ENCODE data around the gene KCTD10. TPM values are rescaled to one million over a fixed set of nuclear protein-coding genes. Genes with fewer than 3 reads are reported as not detected.

KCTD10 gene
- total and polyA plus RNA-seq, 9 of the 15 experiments (the other 6 are each of a cell fraction or from before 2014, with no cell fraction given) = 1.9 to 37.5 (median 15.7) TPM

DNA sequence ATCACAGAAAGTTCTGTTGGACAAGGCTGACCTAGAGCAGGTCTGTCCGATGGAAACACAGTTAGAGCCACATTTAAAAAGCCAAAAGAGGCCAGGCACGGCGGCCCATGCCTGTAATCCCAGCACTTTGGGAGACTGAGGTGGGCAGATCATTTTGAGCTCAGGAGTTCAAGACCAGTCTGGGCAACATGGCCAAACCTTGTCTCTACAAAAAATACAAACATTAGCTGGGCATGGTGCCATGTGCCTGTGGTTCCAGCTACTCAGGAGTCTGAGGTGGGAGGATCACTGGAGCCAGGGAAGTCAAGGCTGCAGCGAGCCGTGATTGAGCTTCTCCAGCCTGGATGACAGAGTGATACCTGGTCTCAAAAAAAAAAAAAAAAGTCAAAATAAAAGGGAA lies 15.3 kb upstream of the KCTD10 start:
- 85% methylated on average over 4 of the region's 5 CpGs for WGBS (ENCODE audit: insufficient coverage, low coverage, missing lambda C conversion rate)
- H2AFZ ChIP-seq (ENCODE audit: low read depth, low read length) = no peak overlapping the region
- H3K9me1 ChIP-seq (ENCODE audit: control insufficient read depth, insufficient read depth, low read length) = no peaks in the 10 kb centered on the region
- intact Hi-C loops (cut with micrococcal nuclease) = no loop called here
- no peak overlapping the region for H3K4me3 ChIP-seq
- peaks cover 60% of the 10 kb centered on the region for H3K36me3 ChIP-seq (ENCODE audit: control insufficient read depth, insufficient read depth, low read length)
- no peak overlapping the region for H3K27ac ChIP-seq (ENCODE audit: extremely low read depth, low read depth, low read length)
- ATAC-seq (no peak), FAIRE-seq (no peak), DNase-seq (ENCODE audit: extremely low read depth in 1 of 4, low spot score in 3 of 4) (no peak)
- H3K27me3 ChIP-seq (ENCODE audit: control insufficient read depth in 2 of 2, insufficient read depth in 2 of 2, low read length in 2 of 2) = no peaks in the 10 kb centered on the region
- TF ChIP-seq CHD2 (IDR thresholded peaks at IDR 0.05; ENCODE audit: low read depth, low read length) (no peak), FOS (IDR thresholded peaks at IDR 0.05; ENCODE audit: extremely low read depth, insufficient read length) (no peak)
- no peaks in the 10 kb centered on the region for H4K20me1 ChIP-seq (replicated peaks; ENCODE audit: control insufficient read depth, insufficient read depth, low read length)
- no TSS peak for BruUV-seq (replicated peaks)
- no peaks in the 10 kb centered on the region for H3K4me1 ChIP-seq (replicated peaks in 1 of 2; ENCODE audit: control insufficient read depth in 2 of 2, insufficient read depth in 2 of 2, low read length in 2 of 2)
- no peaks in the 10 kb centered on the region for H3K79me2 ChIP-seq (ENCODE audit: control insufficient read depth, insufficient read depth, low read length)
- CTCF ChIA-PET (ENCODE audit: low intra/inter-chr PET ratio) = no interaction called here
- no peak overlapping the region for H3K4me2 ChIP-seq (ENCODE audit: insufficient read depth, low read length)
- POLR2A ChIA-PET = interaction anchor here (1.1 kb wide), 1 partner anchor 8 kb away, joined by 3 read pairs; no protein-coding TSS in a partner anchor
- no peak overlapping the region for H3K9ac ChIP-seq (ENCODE audit: insufficient read depth in 1 of 2, low read depth in 2 of 2, low read length in 2 of 2)
- in situ Hi-C loops (cut with MboI) = no loop called here
- no peaks in the 10 kb centered on the region; the same call in 1 of the 2 replicates for H3K9me3 ChIP-seq (replicated peaks; ENCODE audit: control insufficient read depth, insufficient read depth, low read depth, low read length)

DNA sequence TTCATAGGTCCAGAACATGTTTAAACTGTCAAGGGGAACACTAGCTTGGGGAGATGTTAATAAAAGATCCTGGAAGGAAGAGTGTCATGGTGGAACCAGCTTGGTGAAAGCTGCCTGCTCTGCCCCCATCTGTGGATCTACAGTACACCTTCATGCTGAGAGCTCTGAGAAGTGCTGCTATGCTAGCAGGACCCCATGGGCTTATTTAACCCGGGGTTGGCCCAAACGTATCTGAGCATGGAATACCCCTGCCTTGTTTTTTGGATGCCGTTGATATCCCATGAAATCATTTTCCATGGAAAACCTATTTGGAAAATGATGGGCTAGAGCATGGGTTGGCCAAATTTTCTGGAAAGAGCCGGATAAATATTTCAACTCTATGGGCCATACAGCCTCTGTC lies 14.6 kb upstream of the KCTD10 start:
- Histone ChIP-seq H3K36me3 (ENCODE audit: control insufficient read depth, insufficient read depth, low read length) (peaks cover 67% of the 10 kb centered on the region), H3K4me1 (replicated peaks in 1 of 2; ENCODE audit: control insufficient read depth in 2 of 2, insufficient read depth in 2 of 2, low read length in 2 of 2) (no peaks in the 10 kb centered on the region), H3K4me2 (ENCODE audit: insufficient read depth, low read length) (no peak overlapping the region), H2AFZ (ENCODE audit: low read depth, low read length) (no peak overlapping the region), H4K20me1 (replicated peaks; ENCODE audit: control insufficient read depth, insufficient read depth, low read length) (no peaks in the 10 kb centered on the region), H3K9me1 (ENCODE audit: control insufficient read depth, insufficient read depth, low read length) (no peaks in the 10 kb centered on the region), H3K27me3 (ENCODE audit: control insufficient read depth in 2 of 2, insufficient read depth in 2 of 2, low read length in 2 of 2) (no peaks in the 10 kb centered on the region), H3K4me3 (no peak overlapping the region), H3K9ac (ENCODE audit: insufficient read depth in 1 of 2, low read depth in 2 of 2, low read length in 2 of 2) (no peak overlapping the region), H3K27ac (ENCODE audit: extremely low read depth, low read depth, low read length) (no peak overlapping the region), H3K9me3 (replicated peaks; ENCODE audit: control insufficient read depth, insufficient read depth, low read depth, low read length) (no peaks in the 10 kb centered on the region; the same call in 1 of the 2 replicates), H3K79me2 (ENCODE audit: control insufficient read depth, insufficient read depth, low read length) (no peaks in the 10 kb centered on the region)
- BruUV-seq (replicated peaks) = no TSS peak
- DNase-seq (ENCODE audit: extremely low read depth in 1 of 4, low spot score in 3 of 4) (no peak), FAIRE-seq (no peak), ATAC-seq (no peak)
- ChIA-PET POLR2A (no interaction called here), CTCF (ENCODE audit: low intra/inter-chr PET ratio) (no interaction called here)
- WGBS (ENCODE audit: insufficient coverage, low coverage, missing lambda C conversion rate) = 94% methylated on average over 4 of the region's 4 CpGs
- intact Hi-C loops (cut with micrococcal nuclease) = no loop called here
- in situ Hi-C loops (cut with MboI) = no loop called here
- no peak for TF ChIP-seq RNF2 (IDR thresholded peaks at IDR 0.05)
- TF ChIP-seq HDGF (IDR thresholded peaks at IDR 0.05) = no peak
- TF ChIP-seq, protein P1, sequence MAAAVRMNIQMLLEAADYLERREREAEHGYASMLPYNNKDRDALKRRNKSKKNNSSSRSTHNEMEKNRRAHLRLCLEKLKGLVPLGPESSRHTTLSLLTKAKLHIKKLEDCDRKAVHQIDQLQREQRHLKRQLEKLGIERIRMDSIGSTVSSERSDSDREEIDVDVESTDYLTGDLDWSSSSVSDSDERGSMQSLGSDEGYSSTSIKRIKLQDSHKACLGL (CRISPR knock-in tag; IDR thresholded peaks at IDR 0.05; ENCODE audit: borderline replicate concordance, poor library complexity, severe bottlenecking) = no peak
- TF ChIP-seq MEIS2 (IDR thresholded peaks at IDR 0.05; ENCODE audit: partially characterized antibody) = no peak
